T-helper 1 cell treated with Interleukin-12 subunit alpha and Interleukin-12 subunit beta and Interleukin-4 antibody, amounts not matched to agents 30 ng/mL and 1 ng/mL, for 36 hours (primary cell): Measurements from ENCODE around the gene HOXC6. TPM values are rescaled to one million over a fixed set of nuclear protein-coding genes. Genes with fewer than 3 reads are reported as not detected.

Experiments
- intact Hi-C: fragments of 100-400 bp; cut with micrococcal nuclease; formaldehyde crosslinking; loops from one replicate; pipeline ENCODE4 v1.15.1; 2024
- total RNA-seq: library from RNA; stranded (reverse); gene quantifications from 2 replicates; pipeline ENCODE4 v1.2.3, GENCODE V29; 2022

HOXC6 gene
- total RNA-seq, 1 donor from 2014 or later = not detected

DNA sequence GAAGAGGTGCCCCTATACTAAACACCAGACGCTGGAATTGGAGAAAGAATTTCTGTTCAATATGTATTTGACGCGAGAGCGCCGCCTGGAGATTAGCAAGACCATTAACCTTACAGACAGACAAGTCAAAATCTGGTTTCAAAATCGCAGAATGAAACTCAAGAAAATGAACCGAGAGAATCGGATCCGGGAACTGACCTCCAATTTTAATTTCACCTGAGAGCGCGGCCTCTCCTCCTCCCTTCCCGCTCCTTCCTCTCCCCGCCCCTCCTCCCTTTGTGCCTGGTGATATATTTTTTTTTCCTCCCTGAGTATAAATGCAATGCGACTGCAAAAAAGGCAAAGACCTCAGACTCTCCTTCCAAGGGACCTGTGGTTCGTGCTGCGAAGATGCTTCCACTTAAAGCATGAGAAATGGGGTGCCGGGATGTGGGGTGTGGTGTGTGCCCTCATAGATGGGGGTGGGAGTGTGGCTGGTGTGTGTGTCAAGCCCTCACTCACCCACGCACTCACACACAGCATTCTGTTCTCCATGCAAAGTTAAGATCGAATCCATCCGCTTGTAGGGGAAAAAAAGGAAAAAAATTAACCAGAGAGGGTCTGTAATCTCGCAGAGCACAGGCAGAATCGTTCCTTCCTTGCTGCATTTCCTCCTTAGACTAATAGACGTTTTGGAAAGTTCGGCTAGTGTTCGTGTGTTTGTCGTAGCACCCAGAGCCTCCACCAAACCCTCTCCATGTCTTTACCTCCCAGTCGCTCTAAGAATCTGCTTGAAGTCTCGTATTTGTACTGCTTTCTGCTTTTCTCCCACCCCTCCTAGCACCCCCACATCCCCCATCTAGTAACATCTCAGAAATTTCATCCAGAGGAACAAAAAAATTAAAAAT is 38.8 kb upstream of the HOXC6 start:
- intact Hi-C loops = loop anchor here (1.0 to 5.0 kb wide), 3 partner anchors 37 to 288 kb away; partner anchors contain the start of genes HOXC12 and HOXC5

GRCh38 chr12:53990311-53991076 is 37.7 kb upstream of the HOXC6 start:
- intact Hi-C loops = no loop called here

GRCh38 chr12:53991077-53991460 is 37.2 kb upstream of the HOXC6 start:
- intact Hi-C loops = no loop called here

DNA sequence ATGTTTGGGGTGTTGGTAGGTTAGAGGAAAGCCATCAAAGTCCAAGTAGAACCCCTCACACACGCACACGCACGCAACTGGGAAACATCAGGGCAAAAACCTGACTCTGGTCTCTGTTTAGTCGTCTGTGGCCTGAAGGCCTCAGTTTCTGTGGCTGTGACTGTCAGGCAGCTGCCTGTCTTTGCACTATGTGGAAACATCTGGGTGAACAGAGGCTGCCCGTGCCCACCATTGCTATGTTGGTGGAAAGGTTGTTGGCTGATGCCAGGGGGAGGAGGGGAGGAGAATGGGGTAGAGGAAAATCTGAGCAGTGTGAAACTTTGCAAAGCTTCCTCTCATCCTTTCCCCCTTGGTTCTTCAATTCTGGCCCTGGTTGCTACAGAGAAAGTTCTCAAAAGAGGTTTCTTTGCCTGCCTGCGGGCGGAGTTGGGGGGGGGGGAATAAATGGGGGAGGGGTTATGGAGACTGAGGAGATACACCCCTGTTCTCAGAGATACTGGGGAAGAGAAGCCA is 35.8 kb upstream of the HOXC6 start:
- intact Hi-C loops = no loop called here

- intact Hi-C loops = loop anchor here (1.0 to 2.0 kb wide), 2 partner anchors 7 to 13 kb away; no protein-coding TSS in a partner anchor
Observed at GRCh38 chr12:53993162-53994008, 34.9 kb upstream of the HOXC6 start.

GRCh38 chr12:53994009-53994263 is 34.3 kb upstream of the HOXC6 start:
- intact Hi-C loops = loop anchor here (1.0 to 2.0 kb wide), 2 partner anchors 8 to 13 kb away; no protein-coding TSS in a partner anchor

DNA sequence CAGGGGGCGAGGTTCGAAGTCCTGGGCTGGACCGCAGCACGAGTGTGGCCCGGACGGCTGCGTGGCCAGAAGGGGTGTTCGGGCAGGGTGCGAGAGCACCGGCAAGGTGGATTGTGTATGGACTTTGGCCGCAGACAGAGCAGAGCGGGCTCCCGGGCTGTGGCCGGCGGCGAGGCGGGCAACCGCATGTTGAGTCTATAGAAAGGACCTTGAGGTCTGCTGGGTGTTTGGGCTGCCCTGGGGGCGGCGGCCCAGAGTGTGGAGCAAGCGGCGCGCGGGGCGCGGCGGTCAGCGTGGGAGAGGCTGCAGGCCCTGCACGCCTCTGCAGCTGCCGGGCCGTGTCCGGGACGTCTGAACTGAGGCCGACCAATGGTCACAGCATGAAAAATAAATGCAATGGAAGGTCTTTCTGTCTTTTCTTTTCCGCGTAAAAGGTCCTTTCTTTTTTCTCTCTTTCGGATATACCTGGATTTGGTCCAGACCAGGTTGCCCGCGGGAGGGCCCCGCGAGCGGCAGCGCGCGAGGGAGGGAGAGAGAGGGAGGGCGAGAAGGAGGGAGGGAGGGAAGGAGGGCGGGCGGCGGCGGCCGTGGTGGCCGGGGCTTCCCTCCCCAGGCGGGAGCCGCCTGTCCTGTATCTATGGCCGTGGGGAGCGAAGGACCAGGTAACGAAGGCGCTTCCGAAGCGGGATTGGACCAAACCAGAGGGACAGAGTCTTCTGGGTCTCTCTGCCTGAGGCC is 33.8 kb upstream of the HOXC6 start:
- intact Hi-C loops = loop anchor here (1.0 to 5.0 kb wide), 3 partner anchors 8 to 32 kb away; no protein-coding TSS in a partner anchor

DNA sequence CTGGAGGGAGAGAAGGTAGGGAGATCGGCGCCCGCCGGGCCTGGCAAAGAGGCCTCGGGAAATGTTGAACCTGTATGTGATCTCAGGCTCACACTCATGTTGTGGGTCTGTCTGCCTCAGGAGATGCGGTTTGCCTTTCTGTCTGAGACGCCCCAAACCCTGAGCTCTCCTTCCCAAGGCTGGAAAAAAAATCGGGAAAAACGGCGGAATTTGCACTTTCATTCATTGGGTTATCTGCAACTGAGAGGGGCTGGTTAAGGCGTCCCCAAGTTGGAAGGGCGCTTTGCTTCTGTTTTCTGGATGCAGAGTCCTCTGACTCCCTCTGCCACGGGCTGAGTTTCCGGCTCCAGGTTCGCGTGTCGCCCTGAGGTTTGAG is 33.2 kb upstream of the HOXC6 start:
- intact Hi-C loops = loop anchor here (2.0 to 5.0 kb wide), 2 partner anchors 14 to 33 kb away; no protein-coding TSS in a partner anchor

DNA sequence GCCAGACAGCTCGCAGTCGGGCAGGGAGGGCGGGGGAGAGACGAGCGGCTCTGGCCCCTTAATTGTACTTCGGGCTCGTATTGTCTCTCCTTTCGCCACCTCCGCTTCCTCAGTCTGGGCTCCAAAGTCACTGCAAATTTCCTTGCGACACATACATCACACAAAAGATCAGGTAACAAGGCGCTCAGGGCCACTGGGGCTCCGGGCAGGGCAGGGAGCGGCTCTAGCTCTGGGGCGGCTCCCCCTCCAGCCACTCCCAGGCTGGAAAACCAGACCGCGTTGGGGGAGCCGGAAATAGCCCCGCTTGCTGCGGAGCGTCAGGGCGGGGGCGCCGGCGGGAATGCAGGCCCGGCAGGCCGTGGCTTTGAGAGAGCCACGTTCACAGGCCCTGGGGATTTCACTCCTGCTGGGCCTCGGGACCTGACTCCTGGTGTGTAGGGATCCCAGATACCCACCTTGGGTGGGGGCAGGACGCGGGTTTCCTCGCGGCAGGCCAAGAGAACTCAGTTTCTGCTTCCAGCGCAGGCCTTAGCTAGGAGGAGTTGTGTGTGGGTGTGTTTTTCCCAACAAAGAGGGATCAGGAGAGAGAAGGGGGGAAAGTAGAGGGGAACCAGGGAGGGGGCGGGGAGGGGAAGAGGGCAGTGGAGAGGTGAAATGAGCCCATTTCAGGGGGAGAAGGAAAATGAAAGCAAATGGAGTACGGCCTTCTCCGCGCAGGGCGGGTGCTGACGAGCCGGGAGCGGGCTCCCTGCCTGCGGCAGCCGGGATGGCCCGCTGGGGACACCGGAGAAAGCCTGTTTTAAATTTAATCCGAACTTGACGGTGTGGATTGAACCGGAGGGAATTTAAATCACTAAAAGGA is 32.6 kb upstream of the HOXC6 start:
- intact Hi-C loops = loop anchor here (2.0 to 5.0 kb wide), 2 partner anchors 15 to 33 kb away; no protein-coding TSS in a partner anchor

GRCh38 chr12:53996240-53997203 is 31.7 kb upstream of the HOXC6 start:
- intact Hi-C loops = loop anchor here (5.0 kb wide), 1 partner anchor 34 kb away; no protein-coding TSS in a partner anchor

DNA sequence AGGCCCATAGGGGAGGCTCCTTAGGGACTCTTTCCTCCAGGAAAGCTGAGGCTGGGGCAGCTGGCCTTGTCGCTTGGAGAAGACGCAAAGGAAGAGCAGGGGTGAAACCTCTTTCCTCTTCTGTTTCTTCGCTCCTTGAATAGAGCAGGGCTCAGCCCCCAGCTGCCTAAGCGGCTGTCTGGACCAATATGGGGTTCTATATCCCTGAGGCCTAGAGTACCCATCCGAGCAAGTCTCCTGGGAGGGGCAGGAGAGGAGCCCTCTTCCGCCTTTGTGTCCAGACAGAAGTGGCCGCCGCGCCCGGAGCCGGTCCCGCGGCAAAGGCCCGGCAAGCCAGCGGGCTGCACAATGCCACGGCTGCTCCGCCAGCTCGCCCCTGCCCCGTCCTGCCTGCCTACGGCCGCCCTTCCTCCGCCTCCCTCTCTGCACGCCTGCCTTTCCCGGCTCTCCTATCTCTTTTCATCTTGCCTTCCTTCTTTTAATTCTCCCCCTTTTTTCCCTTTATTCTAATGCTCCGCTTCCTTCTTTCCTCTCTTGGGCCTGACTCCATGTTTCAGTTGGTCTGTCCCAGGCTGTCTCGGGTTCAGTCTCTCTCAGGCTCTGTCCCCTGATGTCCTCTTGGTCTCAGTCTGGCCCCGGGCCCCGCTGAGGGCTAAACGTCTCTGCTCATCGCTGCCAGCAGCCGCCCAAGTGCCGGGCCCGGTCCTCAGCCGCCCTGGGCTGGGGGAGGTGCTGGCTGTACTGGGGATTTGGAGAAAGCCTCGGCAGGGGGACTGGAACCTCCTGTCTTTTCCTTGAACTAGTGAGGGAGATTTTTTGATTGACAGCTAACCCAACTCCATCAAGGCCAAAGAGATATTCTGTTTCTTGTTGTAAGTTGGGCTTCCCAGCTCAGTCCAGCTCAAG is 30.8 kb upstream of the HOXC6 start:
- intact Hi-C loops = loop anchor here (5.0 kb wide), 1 partner anchor 35 kb away; no protein-coding TSS in a partner anchor

DNA sequence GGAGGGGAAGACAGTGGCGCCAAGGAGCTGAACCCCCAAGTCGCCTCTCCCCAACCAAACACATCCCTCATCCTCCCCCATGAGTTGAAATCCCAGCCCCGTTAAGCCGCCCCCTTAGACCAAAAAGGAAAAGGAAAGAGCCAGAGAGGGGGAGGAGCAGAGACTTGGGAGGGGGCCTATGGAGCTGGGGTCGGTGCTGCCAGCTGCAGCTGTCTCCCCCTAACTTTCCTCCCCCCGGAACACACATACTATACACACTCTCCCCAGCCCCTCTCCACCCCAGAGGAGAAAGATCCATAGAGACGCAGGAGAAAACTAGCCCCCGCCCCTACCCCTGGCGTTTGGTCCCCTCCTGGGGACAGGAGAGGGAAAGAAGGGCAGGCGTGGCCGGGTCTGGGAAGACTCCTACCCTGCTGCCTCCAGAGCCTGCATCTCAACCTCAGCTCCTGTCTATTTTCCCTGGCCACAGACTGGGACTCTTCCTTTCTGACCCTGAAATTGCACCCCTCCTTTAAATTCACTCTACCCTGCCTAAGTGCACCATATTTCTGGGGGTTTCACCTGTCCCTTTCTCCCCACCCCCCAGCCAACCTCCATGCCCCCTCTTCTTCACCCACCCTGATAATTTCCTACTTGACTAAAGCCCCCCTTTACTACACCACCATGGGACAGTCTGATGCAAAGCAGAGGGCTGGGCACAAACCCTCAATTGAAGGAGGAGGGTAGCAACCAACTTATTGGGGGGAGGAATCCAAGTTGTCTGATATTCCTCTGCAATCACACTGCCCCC is 29.9 kb upstream of the HOXC6 start:
- intact Hi-C loops = loop anchor here (5.0 kb wide), 1 partner anchor 36 kb away; no protein-coding TSS in a partner anchor

DNA sequence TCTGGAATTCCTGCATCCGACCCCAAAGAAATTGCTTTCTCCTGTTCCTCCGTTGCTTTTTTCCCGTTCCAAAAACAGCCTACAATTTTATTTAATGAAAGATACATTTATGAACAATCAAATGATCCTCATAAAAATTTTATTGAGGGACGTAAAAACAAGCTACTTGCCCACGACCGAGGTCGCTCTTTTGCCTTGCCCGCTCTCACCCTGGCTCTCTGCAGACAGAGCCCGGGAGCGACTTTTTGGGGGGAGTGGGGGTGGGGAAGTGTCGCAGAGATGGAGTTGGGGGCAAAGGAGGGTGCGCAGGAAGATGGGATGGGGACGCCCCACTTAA is 29.4 kb upstream of the HOXC6 start:
- intact Hi-C loops = loop anchor here (5.0 kb wide), 1 partner anchor 37 kb away; no protein-coding TSS in a partner anchor

- intact Hi-C loops = loop anchor here (5.0 kb wide), 1 partner anchor 37 kb away; no protein-coding TSS in a partner anchor
Observed at GRCh38 chr12:53999559-54000115, 28.6 kb upstream of the HOXC6 start.
